Heart right ventricle (tissue), 16 donors: ENCODE data around the gene DDX19B. TPM values are rescaled to one million over a fixed set of nuclear protein-coding genes. Genes with fewer than 3 reads are reported as not detected.
"Not testable (repeated sequence)": the region's sequence is repeated elsewhere in the genome, so short reads cannot be mapped to it uniquely, and the experiment has no call there.

Experiments used
- ATAC-seq, 8 donors: fragments of 200-7000 bp; cut with Tn5 transposase; one replicate each; pipeline ENCODE4 v1.9.1; 2020; ENCODE audit warnings: mild to moderate bottlenecking in 8 of 8, moderate library complexity in 8 of 8, moderate number of reproducible peaks in 1 of 8
- DNase-seq, 2 donors: peaks; one replicate each; pipeline ENCODE4 v3.0.0-alpha.2; 2020
- H3K27ac ChIP-seq, 10 donors: fragments of 200-600 bp; sonication (generic) in 2 of 10; one replicate each; pipeline versions ENCODE4 v1.5.0 to v1.8.0; 2020 to 2022; ENCODE audit warnings: mild to moderate bottlenecking in 3 of 10
- H3K27me3 ChIP-seq, 7 donors: fragments of 200-600 bp; one replicate each; pipeline ENCODE4 v1.8.0; 2021 to 2022; ENCODE audit warnings: mild to moderate bottlenecking in 2 of 7
- H3K36me3 ChIP-seq, 9 donors: fragments of 200-600 bp; sonication (generic) in 1 of 9; one replicate each; pipeline versions ENCODE4 v1.5.0 to v1.8.0; 2020 to 2022; ENCODE audit warnings: mild to moderate bottlenecking in 2 of 9
- H3K4me1 ChIP-seq, 9 donors: fragments of 200-600 bp; sonication (generic) in 1 of 9; one replicate each; pipeline versions ENCODE4 v1.5.0 to v1.8.0; 2020 to 2022; ENCODE audit warnings: mild to moderate bottlenecking in 4 of 9
- H3K4me3 ChIP-seq, 10 donors: fragments of 200-600 bp; sonication (generic) in 2 of 10; one replicate each; pipeline versions ENCODE4 v1.5.0 to v1.8.0; 2020 to 2022; ENCODE audit warnings: mild to moderate bottlenecking in 7 of 10, moderate library complexity in 2 of 10
- H3K9me3 ChIP-seq, 11 donors: fragments of 200-600 bp in 10 of 11; sonication (generic) in 2 of 11; one replicate each; pipeline versions ENCODE4 v1.5.0 to v1.8.0; 2013 to 2022; ENCODE audit warnings: mild to moderate bottlenecking in 2 of 11, control low read depth in 1 of 11, moderate library complexity in 1 of 11
- CTCF ChIP-seq, 9 donors: fragments of 200-600 bp; sonication (generic) in 2 of 9; IDR thresholded peaks; one replicate each; pipeline versions ENCODE4 v1.5.0 to v1.8.0; 2021 to 2022; ENCODE audit warnings: antibody characterized with exemption in 9 of 9, mild to moderate bottlenecking in 5 of 9, moderate library complexity in 1 of 9
- WGBS, 2 donors: extraction: QIAGEN DNeasy Blood & Tissue Kit; methylation state at CpG; one replicate each; pipeline ENCODE4 v1.1.7; 2013; ENCODE audit warnings: inconsistent platforms in 1 of 2; 5-methylcytosine and 5-hydroxymethylcytosine counted together
- intact Hi-C, 10 donors: fragments of 100-400 bp; cut with DNase I; formaldehyde crosslinking; loops; one replicate each; pipeline versions ENCODE4 v1.11.1 to v1.14.2; 2022
- polyA plus RNA-seq, 2 donors: library from polyadenylated mRNA; stranded (reverse); fragments of 200-250 nt; gene quantifications; one replicate each; pipeline ENCODE4 v1.2.3, GENCODE V29; 2013
- total RNA-seq, 10 donors: library from RNA; stranded (reverse); fragmentation: NEBNext Ultra II Directional in 3 of 10; extraction: Animal tissue kit (Norgen Biotek cat#: 25700) in 3 of 10; gene quantifications; one replicate each; pipeline versions ENCODE4 v1.2.1 to v1.2.4, GENCODE V29; 2021 to 2023
- donor health status: Arrhythmogenic right ventricular cardiomyopathy.
- donor health status: ischemic (EF 13 %, LVEDD 7.1; RV severe dilation, severe dysfunction).
- donor health status: healthy with polysubstance abuse.
- donor health status: DM: no; HTN: yes; CAD: no.
- donor health status: DM: no; HTN: no; CAD: no.
- donor health status: ischemic (EF 25% LVEDD 6.9; RV normal size, moderate dysfunction).
- donor health status: ischemic (EF 25% LVEDD 5.7; RV mildly dilated, moderate dysfunction).
- donor health status: healthy.
- donor health status: DM: yes; HTN: yes; CAD: no.
- donor health status: Ischemic cardiomyopathy.
- donor health status: ischemic (EF 35%, LVEDD 5.7; RV mildly dilated, moderate dysfunction).
- donor health status: nonischemic (EF 11% LVEDD 7.7; RV severe dilation, severe dysfunction).
- donor health status: DM: yes; HTN: yes; CAD: no.
- donor health status: PGD.
- donor health status: ischemic (EF 29% LVEDD 5.4; RV normal size, mild dysfunction).
- donor health status: nonischemic (EF 23%, LVEDD 6.1; RV moderate dilation, normal function).

Gene DDX19B
- total and polyA plus RNA-seq, 12 donors: 11.6 to 25.3 (median 20.2) TPM

GRCh38 chr16:70258065-70258464 lies 40.9 kb upstream of the DDX19B start:
- peak overlapping the region in 1 of 10 donors; percentile 36 for H3K27ac ChIP-seq
- DNase-seq: no peak
- intact Hi-C loops: loop anchor here in 3 of 10 donors (10.0 kb wide), 2 partner anchors 93 to 103 kb away; no protein-coding TSS in a partner anchor

GRCh38 chr16:70258946-70259345 lies 40.0 kb upstream of the DDX19B start:
- intact Hi-C loops: loop anchor here in 3 of 10 donors (10.0 kb wide), 2 partner anchors 94 to 104 kb away; no protein-coding TSS in a partner anchor
- no peak overlapping the region for H3K4me3 ChIP-seq
- 95 to 96% methylated on average over 10 of the region's 10 CpGs for WGBS, 2 donors
- no peak for TF ChIP-seq CTCF (IDR thresholded peaks at IDR 0.05)
- DNase-seq: no peak
- no peaks in the 10 kb centered on the region for H3K27me3 ChIP-seq
- peaks cover 0 to 6% (median 3%) of the 10 kb centered on the region in 9 donors for H3K4me1 ChIP-seq
- no peak overlapping the region for H3K27ac ChIP-seq
- no peak for ATAC-seq
- H3K9me3 ChIP-seq: no peaks in the 10 kb centered on the region
- H3K36me3 ChIP-seq: peaks cover 6 to 100% (median 91%) of the 10 kb centered on the region in 9 donors

More at GRCh38 chr16:70258065-70258464, 40.9 kb upstream of the DDX19B start:
- TF ChIP-seq CTCF (IDR thresholded peaks at IDR 0.05): no peak
- Histone ChIP-seq H3K27me3 (no peaks in the 10 kb centered on the region), H3K36me3 (peaks cover 6 to 100% (median 90%) of the 10 kb centered on the region in 9 donors), H3K4me1 (peaks cover 0 to 6% (median 3%) of the 10 kb centered on the region in 9 donors), H3K9me3 (no peaks in the 10 kb centered on the region), H3K4me3 (no peak overlapping the region)
- WGBS, 2 donors: 89 to 94% methylated on average over 14 of the region's 14 CpGs
- no peak for ATAC-seq

- H3K27me3 ChIP-seq, DNase-seq, H3K27ac ChIP-seq, ATAC-seq, H3K4me1 ChIP-seq, H3K9me3 ChIP-seq, H3K4me3 ChIP-seq: not testable (repeated sequence)
- 97% methylated on average over 5 of the region's 6 CpGs for WGBS, 2 donors
- peaks cover 6 to 100% (median 96%) of the 10 kb centered on the region in 9 donors for H3K36me3 ChIP-seq
- intact Hi-C loops: loop anchor here in 5 of 10 donors (10.0 kb wide), 2 partner anchors 95 to 105 kb away; no protein-coding TSS in a partner anchor
These were observed 39.1 kb upstream of the DDX19B start for GRCh38 chr16:70259903-70260302.

- Histone ChIP-seq H3K9me3 (no peaks in the 10 kb centered on the region), H3K27ac (no peak overlapping the region), H3K27me3 (no peaks in the 10 kb centered on the region), H3K4me3 (no peak overlapping the region), H3K4me1 (no peaks in the 10 kb centered on the region), H3K36me3 (peaks cover 8 to 100% (median 94%) of the 10 kb centered on the region in 9 donors)
- peak in 1 of 8 donors; percentile 46 for ATAC-seq
- 50% methylated on average over 6 of the region's 6 CpGs for WGBS, 2 donors
- intact Hi-C loops: loop anchor here in 2 of 10 donors (10.0 kb wide), 2 partner anchors 103 to 113 kb away; no protein-coding TSS in a partner anchor
- peak; percentile 39 to 73 (median 64) for TF ChIP-seq CTCF (IDR thresholded peaks at IDR 0.05)
- DNase-seq: no peak
These were observed 31.5 kb upstream of the DDX19B start for GRCh38 chr16:70267516-70267915.

- ATAC-seq, H3K27me3 ChIP-seq, H3K4me1 ChIP-seq, H3K9me3 ChIP-seq, H3K27ac ChIP-seq, DNase-seq, H3K4me3 ChIP-seq: not testable (repeated sequence)
- WGBS, 2 donors: 95 to 97% methylated on average over 10 of the region's 10 CpGs
- peaks cover 8 to 100% (median 94%) of the 10 kb centered on the region in 9 donors for H3K36me3 ChIP-seq
- intact Hi-C loops: loop anchor here in 2 of 10 donors (10.0 kb wide), 2 partner anchors 103 to 113 kb away; no protein-coding TSS in a partner anchor
These were observed 31.1 kb upstream of the DDX19B start for GRCh38 chr16:70267922-70268321.
